T-cell (primary cell): ENCODE measurements around the gene ARMC6. TPM values are rescaled to one million over a fixed set of nuclear protein-coding genes. Genes with fewer than 3 reads are reported as not detected.
"Not testable (repeated sequence)": the region's sequence is repeated elsewhere in the genome, so short reads cannot be mapped to it uniquely, and the experiment has no call there.

Experiments used
- ATAC-seq, 4 experiments: fragments of 200-7000 bp in 3 of 4; fragments of 150-1000 bp in 1 of 4; cut with Tn5 transposase; replicated peaks in 1 of 4; 1 replicate in 3 of 4; 2 replicates in 1 of 4; pipeline ENCODE4 v1.10.0; 2021; ENCODE audit warnings: moderate library complexity in 3 of 4, mild to moderate bottlenecking in 2 of 4, moderate number of reproducible peaks in 1 of 4
- CTCF ChIA-PET, 2 donors: fragments of 300-600 bp; sonication (Branson Sonifier 250); formaldehyde crosslinking; loops; one replicate each; lab custom pipeline; 2022; ENCODE audit warnings: antibody characterized with exemption in 2 of 2; lab: Charles Lee
- POLR2A ChIA-PET, 2 donors: fragments of 300-600 bp; sonication (Branson Sonifier 250); formaldehyde crosslinking; loops; one replicate each; lab custom pipeline; 2022; ENCODE audit warnings: antibody characterized with exemption in 2 of 2; lab: Charles Lee
- DNase-seq, 35 experiments: peaks; one replicate each; pipeline versions ENCODE4 v3.0.0 to v3.0.0-alpha.2; 2013 to 2023
- H3K27ac ChIP-seq: one replicate; pipeline ENCODE4 v1.5.1; 2013; ENCODE audit warnings: low read length
- H3K27me3 ChIP-seq, 2 experiments: replicated peaks in 1 of 2; 1 replicate in 1 of 2; 2 replicates in 1 of 2; pipeline versions ENCODE4 v1.6.1 to v1.7.0; 2013; ENCODE audit warnings: low read length in 1 of 2, mixed read lengths in 1 of 2; ENCODE audit not compliant: control insufficient read depth in 2 of 2, insufficient read depth in 2 of 2; ENCODE audit errors: extremely low read depth in 1 of 2
- H3K36me3 ChIP-seq, 2 donors: 1 replicate in 1 of 2; 2 replicates in 1 of 2; pipeline versions ENCODE4 v1.6.1 to v1.7.0; 2013; ENCODE audit warnings: low read length in 1 of 2; ENCODE audit not compliant: control insufficient read depth in 2 of 2, insufficient read depth in 1 of 2; ENCODE audit errors: extremely low read depth in 1 of 2
- H3K4me1 ChIP-seq, 2 experiments: 1 replicate in 1 of 2; 2 replicates in 1 of 2; pipeline versions ENCODE4 v1.6.1 to v1.7.0; 2013; ENCODE audit warnings: low read length in 2 of 2, mixed read lengths in 1 of 2; ENCODE audit not compliant: insufficient read depth in 2 of 2, control insufficient read depth in 1 of 2; ENCODE audit errors: extremely low read depth in 1 of 2
- H3K4me3 ChIP-seq, 2 donors: 1 replicate in 1 of 2; 2 replicates in 1 of 2; pipeline versions ENCODE4 v1.5.1 to v1.7.0; 2013; ENCODE audit warnings: mild to moderate bottlenecking in 2 of 2, low read length in 1 of 2, moderate library complexity in 1 of 2; ENCODE audit not compliant: control insufficient read depth in 1 of 2; ENCODE audit errors: extremely low read depth in 1 of 2
- H3K9me3 ChIP-seq: 2 replicates; pipeline ENCODE4 v1.7.0; 2013
- H3K27ac Mint-ChIP-seq, 2 donors: one replicate each; pipeline ENCODE4 v1.8.0; 2020 to 2021; ENCODE audit warnings: mild to moderate bottlenecking in 2 of 2, mixed read lengths in 2 of 2
- H3K27me3 Mint-ChIP-seq, 2 donors: one replicate each; pipeline ENCODE4 v1.8.0; 2021 to 2022; ENCODE audit warnings: mixed read lengths in 2 of 2
- H3K36me3 Mint-ChIP-seq: one replicate; pipeline ENCODE4 v1.8.0; 2021; ENCODE audit warnings: mixed read lengths
- H3K4me1 Mint-ChIP-seq, 3 donors: one replicate each; pipeline ENCODE4 v1.8.0; 2020 to 2022; ENCODE audit warnings: mixed read lengths in 3 of 3, mild to moderate bottlenecking in 1 of 3
- H3K4me3 Mint-ChIP-seq, 3 donors: one replicate each; pipeline ENCODE4 v1.8.0; 2020 to 2022; ENCODE audit warnings: mild to moderate bottlenecking in 3 of 3, mixed read lengths in 3 of 3, moderate library complexity in 3 of 3
- H3K9me3 Mint-ChIP-seq, 3 donors: one replicate each; pipeline ENCODE4 v1.8.0; 2020 to 2022; ENCODE audit warnings: mixed read lengths in 3 of 3
- WGBS: methylation state at CpG from one replicate; pipeline ENCODE4 v1.1.5; 2013; ENCODE audit warnings: missing lambda C conversion rate; ENCODE audit not compliant: insufficient coverage; 5-methylcytosine and 5-hydroxymethylcytosine counted together
- total RNA-seq, 35 experiments: library from RNA in 6 of 35; stranded (reverse) in 6 of 35; fragments of 120-200 nt in 1 of 35; gene quantifications; one replicate each; pipeline versions ENCODE4 v1.2.1 to v1.2.4 and lab custom pipeline; 2013 to 2026

ARMC6 gene
- total RNA-seq, 5 donors from 2014 or later (not counting 1 experiment from before 2014, with no cell fraction given), result 12.8 to 22.7 (median 18.7) TPM

DNA sequence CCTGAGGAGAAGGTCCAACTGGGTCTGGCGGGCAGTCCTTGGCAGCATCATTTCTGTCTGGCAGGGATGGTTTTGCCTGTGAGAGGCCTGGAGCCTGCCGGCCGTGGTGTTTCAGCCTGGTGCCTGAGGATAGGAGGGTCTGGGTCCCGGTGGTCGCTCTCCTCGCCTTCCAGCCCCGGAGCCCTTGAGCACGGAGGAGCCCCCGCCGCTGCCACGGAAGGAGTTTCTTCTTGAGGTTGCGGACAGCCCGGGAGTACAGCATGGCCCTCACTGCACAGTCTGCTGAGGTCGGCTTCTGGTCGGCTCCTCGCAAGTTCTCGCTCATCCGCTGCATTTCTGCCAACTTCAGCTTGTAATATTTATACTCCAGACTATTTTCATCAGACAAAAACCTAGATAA, 23.5 kb upstream of the ARMC6 start:
- H3K27me3 Mint-ChIP-seq, result no peaks in the 10 kb centered on the region
- DNase-seq (no peak), ATAC-seq (no peak)
- H3K9me3 ChIP-seq, result no peaks in the 10 kb centered on the region
- no peak overlapping the region for H3K27ac ChIP-seq
- POLR2A ChIA-PET, result no interaction called here
- no peak overlapping the region for H3K4me3 Mint-ChIP-seq
- H3K4me3 ChIP-seq, result no peak overlapping the region
- H3K27me3 ChIP-seq, result no peaks in the 10 kb centered on the region
- H3K4me1 Mint-ChIP-seq, result no peaks in the 10 kb centered on the region
- 99% methylated on average over 16 of the region's 18 CpGs for WGBS
- H3K9me3 Mint-ChIP-seq, result no peaks in the 10 kb centered on the region
- CTCF ChIA-PET, result no interaction called here
- H3K4me1 ChIP-seq, result peaks cover 0 to 10% of the 10 kb centered on the region in 2 experiments
- H3K27ac Mint-ChIP-seq, result no peak overlapping the region
- H3K36me3 Mint-ChIP-seq, result peaks cover 55% of the 10 kb centered on the region
- H3K36me3 ChIP-seq, result peaks cover 17 to 80% of the 10 kb centered on the region in 2 donors

DNA sequence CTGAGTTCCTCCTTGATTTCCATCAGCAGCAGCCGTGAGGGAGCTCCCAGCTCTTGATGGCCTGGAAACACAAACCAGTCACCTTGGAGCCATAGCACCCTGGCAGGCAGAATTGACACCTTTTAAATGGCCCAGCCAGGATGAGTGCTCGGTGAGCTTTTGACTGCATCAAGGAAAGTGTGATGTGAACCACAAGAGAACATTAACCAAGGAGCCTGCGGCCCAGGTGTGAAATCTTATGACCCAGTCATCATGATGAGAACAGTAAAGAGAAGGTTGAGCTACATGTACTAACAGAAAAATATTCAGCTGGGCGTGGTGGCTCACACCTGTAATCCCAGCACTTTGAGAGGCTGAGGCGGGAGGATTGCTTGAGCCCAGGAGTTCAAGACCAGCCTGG, 22.9 kb upstream of the ARMC6 start:
- no peak overlapping the region for H3K27ac Mint-ChIP-seq
- peak in 10 of 35 experiments; percentile 7 to 43 (median 19) for DNase-seq
- H3K27me3 ChIP-seq, result no peaks in the 10 kb centered on the region
- no peaks in the 10 kb centered on the region for H3K4me1 Mint-ChIP-seq
- no peak overlapping the region for H3K27ac ChIP-seq
- peak in 1 of 4 experiments; percentile 10 for ATAC-seq
- H3K36me3 Mint-ChIP-seq, result peaks cover 51% of the 10 kb centered on the region
- peaks cover 0 to 10% of the 10 kb centered on the region in 2 experiments for H3K4me1 ChIP-seq
- POLR2A ChIA-PET, result no interaction called here
- H3K9me3 Mint-ChIP-seq, result no peaks in the 10 kb centered on the region
- H3K27me3 Mint-ChIP-seq, result no peaks in the 10 kb centered on the region
- CTCF ChIA-PET, result no interaction called here
- no peak overlapping the region for H3K4me3 Mint-ChIP-seq
- peaks cover 17 to 77% of the 10 kb centered on the region in 2 donors for H3K36me3 ChIP-seq
- no peaks in the 10 kb centered on the region for H3K9me3 ChIP-seq
- WGBS, result 67% methylated on average over 2 of the region's 5 CpGs
- no peak overlapping the region for H3K4me3 ChIP-seq

DNA sequence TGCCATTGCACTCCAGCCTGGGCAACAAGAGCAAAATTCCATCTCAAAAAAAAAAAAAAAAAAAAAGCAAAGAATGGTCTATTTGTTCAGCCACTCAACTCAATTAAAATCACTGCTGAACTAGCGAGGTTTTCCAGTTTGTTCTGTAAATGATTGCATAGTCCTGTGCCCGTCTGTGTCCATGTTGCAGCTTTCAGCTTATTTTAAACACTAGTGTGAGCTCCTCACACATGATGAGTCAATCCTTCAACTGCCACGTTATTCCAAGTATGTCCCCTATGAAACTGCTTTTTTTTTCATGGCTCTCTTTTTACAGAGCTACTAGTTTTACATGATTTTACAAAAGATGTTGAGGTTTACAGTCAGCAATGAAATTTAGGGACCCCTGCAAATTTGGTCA, 12.3 kb upstream of the ARMC6 start:
- H3K27ac ChIP-seq, result no peak overlapping the region
- no peaks in the 10 kb centered on the region for H3K27me3 ChIP-seq
- DNase-seq (no peak), ATAC-seq (no peak)
- no peaks in the 10 kb centered on the region for H3K9me3 ChIP-seq
- H3K27me3 Mint-ChIP-seq, result no peaks in the 10 kb centered on the region
- no peak overlapping the region for H3K4me3 Mint-ChIP-seq
- no peak overlapping the region for H3K27ac Mint-ChIP-seq
- CTCF ChIA-PET, result no interaction called here
- 80% methylated on average over 2 of the region's 3 CpGs for WGBS
- peaks cover 13 to 62% of the 10 kb centered on the region in 2 donors for H3K36me3 ChIP-seq
- no peaks in the 10 kb centered on the region for H3K9me3 Mint-ChIP-seq
- H3K4me1 ChIP-seq, result peaks cover 5 to 6% of the 10 kb centered on the region in 2 experiments
- H3K4me3 ChIP-seq, result no peak overlapping the region
- POLR2A ChIA-PET, result interaction anchor here in 1 of 2 donors (0.6 kb wide), 1 partner anchor 9 kb away, joined by 3 read pairs; no protein-coding TSS in a partner anchor
- peaks cover 16 to 29% (median 21%) of the 10 kb centered on the region in 3 donors for H3K4me1 Mint-ChIP-seq
- peaks cover 27% of the 10 kb centered on the region for H3K36me3 Mint-ChIP-seq

DNA sequence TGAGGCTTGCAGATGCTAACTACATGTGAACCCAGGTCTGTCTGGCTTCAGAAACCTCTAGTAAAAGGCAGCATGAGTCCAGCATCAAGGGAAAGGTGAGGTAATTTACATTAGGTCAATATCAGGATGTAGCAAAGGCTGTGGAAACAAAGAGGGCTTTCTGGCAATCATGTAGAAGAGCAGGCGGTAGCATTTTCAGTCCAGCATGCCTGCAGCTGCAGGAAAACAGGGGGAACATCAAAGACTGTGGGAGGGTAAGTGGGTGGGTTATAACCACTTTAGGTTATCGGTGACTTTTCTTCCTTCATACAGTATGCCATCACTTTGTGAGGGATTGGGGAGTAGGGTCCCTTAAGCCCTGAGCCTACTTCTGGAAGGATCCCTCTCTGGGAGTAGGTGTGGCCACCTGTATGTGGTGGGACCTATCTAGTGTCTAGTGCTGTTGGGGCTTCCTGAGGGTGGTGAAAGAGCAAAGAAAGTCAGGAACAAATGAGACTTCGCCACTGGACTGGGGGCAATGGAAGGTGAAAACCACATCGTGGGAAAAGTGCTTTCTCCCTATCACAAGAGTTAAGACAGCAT, 10.9 kb upstream of the ARMC6 start:
- H3K9me3 Mint-ChIP-seq, result no peaks in the 10 kb centered on the region
- H3K4me3 ChIP-seq, result no peak overlapping the region
- no peak for DNase-seq
- ChIA-PET POLR2A (no interaction called here), CTCF (no interaction called here)
- peaks cover 13 to 63% of the 10 kb centered on the region in 2 donors for H3K36me3 ChIP-seq
- H3K27ac Mint-ChIP-seq, result peak overlapping the region; percentile 7 to 71
- 68% methylated on average over 2 of the region's 4 CpGs for WGBS
- peaks cover 5 to 6% of the 10 kb centered on the region in 2 experiments for H3K4me1 ChIP-seq
- H3K4me1 Mint-ChIP-seq, result peaks cover 27 to 34% (median 34%) of the 10 kb centered on the region in 3 donors
- peaks cover 33% of the 10 kb centered on the region for H3K36me3 Mint-ChIP-seq
- no peaks in the 10 kb centered on the region for H3K27me3 ChIP-seq
- no peak overlapping the region for H3K4me3 Mint-ChIP-seq
- ATAC-seq, result no peak
- no peak overlapping the region for H3K27ac ChIP-seq
- no peaks in the 10 kb centered on the region for H3K9me3 ChIP-seq
- H3K27me3 Mint-ChIP-seq, result no peaks in the 10 kb centered on the region

DNA sequence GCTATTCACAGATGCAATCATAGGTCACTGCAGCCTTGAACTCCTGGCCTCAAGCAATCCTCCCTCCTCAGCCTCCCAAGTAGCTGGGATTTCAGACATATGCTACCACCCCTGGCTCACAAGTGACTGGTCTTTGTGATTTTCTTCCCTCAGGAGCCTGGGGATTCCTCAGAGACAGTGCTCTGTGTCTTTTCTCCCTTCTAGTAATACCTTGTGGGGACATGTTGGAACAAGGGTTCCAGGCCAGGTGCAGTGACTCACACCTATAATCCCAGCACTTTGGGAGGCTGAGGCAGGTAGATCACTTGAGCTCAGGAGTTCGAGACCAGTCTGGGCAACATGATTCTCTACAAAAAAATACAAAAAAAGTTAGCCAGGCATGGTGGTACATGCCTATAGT, 10.0 kb upstream of the ARMC6 start:
- H3K36me3 ChIP-seq, result peaks cover 14 to 63% of the 10 kb centered on the region in 2 donors
- CTCF ChIA-PET, H3K4me3 Mint-ChIP-seq, H3K9me3 ChIP-seq, H3K4me1 ChIP-seq, H3K27ac ChIP-seq, H3K27me3 Mint-ChIP-seq, H3K9me3 Mint-ChIP-seq, H3K4me3 ChIP-seq, H3K27me3 ChIP-seq, POLR2A ChIA-PET, ATAC-seq, H3K27ac Mint-ChIP-seq, DNase-seq: not testable (repeated sequence)
- no CpG with 5 or more reads among the region's 1 CpG for WGBS
- Mint-ChIP-seq H3K4me1 (peaks cover 32 to 43% (median 38%) of the 10 kb centered on the region in 3 donors), H3K36me3 (peaks cover 40% of the 10 kb centered on the region)

DNA sequence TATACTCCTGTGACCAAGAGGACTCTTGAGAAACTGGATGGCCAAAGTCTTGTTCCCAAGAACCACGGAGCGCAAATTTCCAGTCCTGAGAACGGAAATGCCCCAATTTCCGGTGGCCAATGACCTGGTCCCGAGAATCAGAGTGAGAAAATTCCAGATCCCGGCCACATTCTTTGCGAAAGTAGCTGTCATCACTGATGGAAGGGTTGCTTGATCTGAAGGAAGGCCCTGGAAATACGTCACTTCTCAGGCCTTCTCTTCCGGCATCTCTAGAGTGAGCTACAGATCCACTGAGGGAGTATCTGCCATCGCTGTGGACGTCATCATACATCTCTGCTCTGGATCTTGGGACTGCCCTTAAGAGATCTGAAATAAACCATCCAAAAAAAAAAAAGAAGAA, 7.5 kb upstream of the ARMC6 start:
- 95% methylated on average over 11 of the region's 11 CpGs for WGBS
- Histone ChIP-seq H3K9me3 (no peaks in the 10 kb centered on the region), H3K27me3 (no peaks in the 10 kb centered on the region), H3K4me3 (no peak overlapping the region), H3K27ac (no peak overlapping the region), H3K36me3 (peaks cover 17 to 70% of the 10 kb centered on the region in 2 donors), H3K4me1 (peaks cover 6 to 9% of the 10 kb centered on the region in 2 experiments)
- no peak overlapping the region for H3K27ac Mint-ChIP-seq
- CTCF ChIA-PET, result no interaction called here
- ATAC-seq (no peak), DNase-seq (no peak)
- no peaks in the 10 kb centered on the region for H3K27me3 Mint-ChIP-seq
- H3K4me3 Mint-ChIP-seq, result no peak overlapping the region
- POLR2A ChIA-PET, result no interaction called here
- no peaks in the 10 kb centered on the region for H3K9me3 Mint-ChIP-seq
- H3K4me1 Mint-ChIP-seq, result peaks cover 38 to 44% (median 43%) of the 10 kb centered on the region in 3 donors
- H3K36me3 Mint-ChIP-seq, result peaks cover 43% of the 10 kb centered on the region
